GM15510 (cell line): ENCODE results near the gene LPGAT1.

Source experiments
- POLR2A ChIP-seq: IDR thresholded peaks from 3 replicates; pipeline ENCODE4 v1.6.1; 2011; ENCODE audit warnings: borderline replicate concordance; ENCODE audit not compliant: insufficient read length; ENCODE audit errors: extremely low read depth

The LPGAT1 gene, protein sequence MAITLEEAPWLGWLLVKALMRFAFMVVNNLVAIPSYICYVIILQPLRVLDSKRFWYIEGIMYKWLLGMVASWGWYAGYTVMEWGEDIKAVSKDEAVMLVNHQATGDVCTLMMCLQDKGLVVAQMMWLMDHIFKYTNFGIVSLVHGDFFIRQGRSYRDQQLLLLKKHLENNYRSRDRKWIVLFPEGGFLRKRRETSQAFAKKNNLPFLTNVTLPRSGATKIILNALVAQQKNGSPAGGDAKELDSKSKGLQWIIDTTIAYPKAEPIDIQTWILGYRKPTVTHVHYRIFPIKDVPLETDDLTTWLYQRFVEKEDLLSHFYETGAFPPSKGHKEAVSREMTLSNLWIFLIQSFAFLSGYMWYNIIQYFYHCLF

DNA sequence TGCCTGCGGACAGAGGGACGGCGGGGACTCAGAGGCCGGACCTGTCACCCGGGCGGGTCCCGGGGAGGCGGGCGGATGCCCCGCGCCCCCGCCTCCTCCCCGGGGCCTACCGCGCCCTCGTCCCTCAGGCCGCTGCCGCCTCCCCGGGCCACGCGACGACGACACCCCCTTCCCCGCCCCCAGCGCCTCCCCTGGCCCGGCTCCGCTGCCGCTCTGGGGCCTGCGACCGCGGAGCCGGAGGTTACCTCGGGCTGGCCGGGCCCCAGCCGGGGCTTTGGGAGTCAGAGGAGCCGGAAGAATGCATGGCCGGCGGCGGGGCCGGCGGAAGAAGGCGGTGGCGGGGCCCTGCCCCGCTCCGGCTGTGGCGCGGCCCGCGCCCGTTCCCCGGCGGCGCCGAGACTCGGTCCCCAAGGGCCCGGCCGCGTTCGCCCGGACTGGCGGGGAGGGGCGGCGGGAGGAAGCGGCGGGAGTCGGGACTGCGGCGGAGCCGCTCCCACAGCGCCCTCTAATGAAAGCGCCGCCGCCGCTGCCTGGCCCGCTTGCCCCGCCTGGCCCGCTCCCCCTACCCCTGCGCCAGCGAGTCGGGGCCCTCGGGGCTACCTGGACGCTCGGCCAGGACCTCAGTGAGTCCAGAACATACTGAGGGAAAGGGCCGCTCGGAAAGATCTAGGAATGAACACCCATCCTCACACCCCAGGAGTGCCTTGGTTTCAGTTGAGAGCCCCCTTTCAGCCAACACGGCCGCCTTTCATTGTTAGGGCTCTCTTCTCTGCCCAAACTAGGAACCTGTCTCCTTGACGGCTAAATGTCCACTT, at the start of gene LPGAT1:
LPGAT1 (minus strand) TSS at position 436 of the 815 bp plus-strand sequence. CDS start 1,467 bp downstream, outside the sequence.
- TF ChIP-seq POLR2A = peak; percentile 57

GRCh38 chr1:211879475-211879874, 48.9 kb upstream of the LPGAT1 start:
- no peak for TF ChIP-seq POLR2A

DNA sequence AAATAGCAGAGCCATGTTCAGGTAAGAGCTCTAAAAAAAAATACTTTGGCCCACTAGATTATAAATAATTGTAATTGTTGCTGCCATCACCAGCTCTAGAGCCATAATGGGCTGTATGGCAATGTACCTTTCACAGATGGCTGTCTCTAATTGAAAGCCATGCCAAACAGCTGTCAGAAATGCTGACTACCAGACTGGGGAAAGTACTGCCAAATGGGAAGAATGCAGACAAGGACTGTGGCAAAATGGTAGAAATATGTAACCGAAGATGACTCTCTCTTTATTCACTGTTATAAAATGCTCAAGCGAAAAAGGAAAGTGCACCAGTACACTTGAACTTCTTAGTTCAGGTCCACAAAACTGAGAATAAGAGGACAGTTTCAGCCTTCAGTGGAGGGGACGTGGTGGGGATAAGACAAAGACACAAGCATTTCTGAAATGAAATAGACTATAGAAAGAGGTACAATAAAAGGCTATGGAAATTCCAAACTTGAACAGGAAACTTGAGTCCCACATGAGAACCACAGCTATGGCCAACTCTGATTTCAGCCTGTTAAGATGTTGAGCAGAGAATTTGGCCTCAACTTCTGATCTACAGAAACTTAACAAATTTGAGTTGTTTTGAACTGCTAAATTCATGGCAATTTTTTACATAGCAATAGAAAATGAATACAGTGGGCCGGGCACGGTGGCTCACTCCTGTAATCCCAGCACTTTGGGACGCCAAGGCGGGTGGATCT, 46.5 kb upstream of the LPGAT1 start:
- no peak for TF ChIP-seq POLR2A

- TF ChIP-seq POLR2A = no peak
Observed at GRCh38 chr1:211875541-211875940, 45.0 kb upstream of the LPGAT1 start.

DNA sequence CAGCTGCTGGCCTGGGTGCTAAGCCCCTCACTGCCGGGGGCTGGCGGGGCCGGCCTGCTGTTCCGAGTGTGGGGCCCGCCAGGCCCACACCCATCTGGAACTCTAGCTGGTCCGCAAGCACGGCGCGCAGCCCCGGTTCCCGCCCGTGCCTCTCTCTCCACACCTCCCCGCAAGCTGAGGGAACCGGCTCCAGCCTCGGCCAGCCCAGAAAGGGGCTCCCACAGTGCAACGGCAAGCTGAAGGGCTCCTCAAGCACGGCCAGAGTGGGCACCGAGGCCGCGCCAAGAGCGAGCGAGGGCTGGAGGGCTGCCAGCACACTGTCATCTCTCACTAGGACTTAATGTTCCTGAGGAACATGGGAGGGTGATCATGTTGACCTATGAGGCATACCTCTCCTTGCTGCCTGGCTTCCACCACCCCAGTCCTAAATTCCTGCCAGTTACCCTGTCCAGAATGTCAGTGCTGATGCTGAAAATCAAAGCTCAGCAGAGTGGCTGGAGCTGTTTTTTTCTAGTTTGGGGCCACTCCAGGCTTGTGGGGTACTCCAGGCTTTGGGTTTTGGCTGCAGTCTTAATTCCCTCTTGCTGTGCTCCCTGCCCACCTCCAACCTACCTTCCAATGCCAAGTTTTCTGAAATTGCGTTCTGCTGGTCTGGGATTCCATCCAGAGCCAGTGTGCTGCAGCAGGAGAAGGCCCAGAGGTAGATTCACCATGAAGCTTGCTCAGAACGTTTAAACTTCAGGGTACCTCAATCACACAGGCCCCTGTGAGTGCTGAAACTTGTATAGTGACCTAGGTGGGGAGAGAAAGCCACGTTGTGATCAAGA, 44.2 kb upstream of the LPGAT1 start:
- no peak for TF ChIP-seq POLR2A

GRCh38 chr1:211870156-211870555, 39.6 kb upstream of the LPGAT1 start:
- no peak for TF ChIP-seq POLR2A

GRCh38 chr1:211865180-211865579, 34.6 kb upstream of the LPGAT1 start:
- TF ChIP-seq POLR2A = no peak

- no peak for TF ChIP-seq POLR2A
Observed at GRCh38 chr1:211859405-211859804, 28.8 kb upstream of the LPGAT1 start.

DNA sequence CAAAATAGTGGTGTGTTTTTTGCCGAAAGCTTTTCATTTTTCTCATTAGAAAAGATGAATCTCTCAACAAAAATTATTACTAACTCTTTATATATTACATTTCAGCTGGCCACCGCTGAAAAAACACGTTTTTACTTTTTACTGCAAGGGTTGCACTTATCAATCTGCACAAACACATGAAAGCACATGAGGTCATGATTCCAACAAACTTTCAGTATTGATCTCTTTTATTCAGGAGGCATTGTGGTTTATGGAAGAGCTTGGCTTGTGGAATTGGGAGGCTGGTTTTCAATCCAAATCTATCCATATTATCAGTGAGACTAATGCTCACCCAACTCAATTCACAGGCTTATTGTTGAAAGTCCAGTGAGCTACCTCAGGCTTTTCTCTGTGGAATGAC, 20.6 kb upstream of the LPGAT1 start:
- no peak for TF ChIP-seq POLR2A

DNA sequence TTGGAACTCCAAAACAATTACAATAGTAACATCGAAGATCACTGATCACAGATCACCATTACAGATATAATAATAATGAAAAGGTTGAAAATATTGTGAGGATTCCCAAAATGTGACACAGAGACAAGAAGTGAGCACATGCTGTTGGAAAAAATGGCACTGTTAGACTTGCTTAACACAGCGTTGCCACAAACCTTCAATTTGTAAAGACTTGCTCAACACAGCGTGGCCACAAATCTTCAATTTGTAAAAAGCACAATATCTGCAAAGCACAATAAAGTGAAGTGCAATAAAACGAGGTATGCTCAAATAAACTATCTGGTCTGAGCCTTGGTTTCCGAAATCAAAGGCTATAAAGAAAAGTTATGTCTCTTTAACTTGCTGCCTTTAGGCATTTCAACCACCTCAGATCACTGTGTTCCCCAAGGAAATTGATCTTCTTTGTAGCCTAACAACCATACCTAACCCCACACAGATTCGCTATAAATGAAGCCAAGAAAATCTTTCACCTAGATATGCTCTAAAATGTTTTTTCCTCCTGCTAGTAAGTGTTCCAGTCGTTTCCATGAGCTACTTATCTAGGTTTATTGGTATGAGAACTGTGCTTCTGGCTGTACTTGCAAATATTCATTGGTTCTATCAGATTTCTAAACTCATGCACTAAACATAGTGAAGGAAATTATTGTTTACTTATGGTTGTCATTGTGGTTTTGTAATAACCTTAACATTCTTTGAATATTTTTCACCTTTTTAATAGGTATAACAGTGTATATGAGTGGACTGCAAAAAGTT, 13.1 kb upstream of the LPGAT1 start:
- TF ChIP-seq POLR2A = no peak

DNA sequence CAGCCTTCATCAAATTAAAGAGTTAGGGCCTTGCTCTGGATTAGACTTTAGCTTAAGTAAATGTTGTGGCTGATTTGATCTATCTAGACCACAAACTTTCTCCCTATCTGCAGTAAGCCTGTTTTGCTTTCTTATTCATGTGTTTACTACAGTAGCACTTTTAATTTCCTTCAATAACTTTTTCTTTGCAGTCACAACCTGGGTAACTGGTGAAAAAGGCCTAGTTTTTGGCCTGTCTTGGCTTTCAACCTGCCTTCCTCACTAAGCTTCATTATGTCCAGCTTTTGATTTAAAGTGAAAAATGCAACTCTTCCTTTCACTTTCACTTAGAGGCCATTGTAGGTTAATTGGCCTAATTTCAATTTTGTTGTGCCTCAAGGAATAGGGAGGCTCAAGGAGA, 12.5 kb upstream of the LPGAT1 start:
- no peak for TF ChIP-seq POLR2A

GRCh38 chr1:211842518-211842917, 12.0 kb upstream of the LPGAT1 start:
- TF ChIP-seq POLR2A = no peak

- TF ChIP-seq POLR2A = no peak
Observed at GRCh38 chr1:211839106-211839505, 8.5 kb upstream of the LPGAT1 start.
